SH-SY5Y (cell line): Measurements from ENCODE around the gene AHRR.

Experiments used
- GATA2 ChIP-seq: IDR thresholded peaks from 2 replicates; pipeline ENCODE4 v1.6.1; 2011; ENCODE audit warnings: mild to moderate bottlenecking, low read depth, low read length
- GATA3 ChIP-seq: IDR thresholded peaks from 2 replicates; pipeline ENCODE4 v1.6.1; 2011; ENCODE audit warnings: low read depth, mild to moderate bottlenecking, low read length, moderate library complexity

DNA sequence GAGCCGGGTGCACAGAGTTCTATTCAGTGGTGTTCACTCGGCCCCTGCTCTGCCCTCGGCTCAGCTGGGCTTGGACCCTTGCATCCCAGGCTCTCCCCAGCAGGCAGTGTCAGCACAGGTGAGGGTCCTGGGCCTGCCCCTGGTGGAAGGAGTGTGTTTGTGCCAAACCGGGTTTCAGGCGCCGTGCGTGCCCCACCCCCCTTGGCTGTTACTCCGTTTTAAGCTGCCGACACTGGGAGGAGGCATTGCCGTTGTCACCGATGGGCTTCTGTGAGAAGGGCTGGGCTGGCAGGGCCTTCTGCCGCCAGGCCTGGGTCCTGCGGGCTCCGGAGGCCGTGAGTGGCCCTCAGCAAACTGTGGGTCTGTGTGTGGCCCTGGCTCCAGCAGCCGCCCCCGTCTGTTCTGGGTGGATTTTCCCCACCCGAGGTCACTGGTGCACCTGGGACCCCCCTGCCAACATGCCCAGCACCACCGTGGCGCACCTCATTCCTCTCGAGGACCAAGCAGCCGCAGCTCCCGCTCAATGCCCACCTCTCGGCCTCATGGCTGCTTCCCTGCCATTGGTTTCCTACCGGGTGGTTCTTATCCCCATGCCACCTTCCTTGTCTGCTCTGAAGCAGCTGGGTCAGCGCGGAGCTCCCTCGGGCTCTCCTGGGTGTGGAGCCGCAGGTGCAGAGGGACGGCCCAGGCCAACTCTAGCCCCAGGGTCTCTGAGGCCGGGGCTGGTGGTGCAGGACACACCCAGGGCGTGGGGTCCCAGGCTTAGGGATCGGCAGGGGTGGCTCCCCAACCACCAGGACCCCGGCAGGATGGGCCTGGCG lies 77.2 kb downstream of the AHRR start:
- TF ChIP-seq GATA2, result no peak
- no peak for TF ChIP-seq GATA3
